Central memory CD8-positive, alpha-beta T cell (primary cell): Measurements from ENCODE around the gene MYADM.

Experiments
- ATAC-seq: fragments of 150-1000 bp; cut with Tn5 transposase; replicated peaks from 2 replicates; pipeline ENCODE4 v1.10.0; 2022; ENCODE audit warnings: mild to moderate bottlenecking, moderate FRiP score, moderate number of reproducible peaks; ENCODE audit not compliant: poor library complexity, severe bottlenecking; ENCODE audit errors: extremely low read depth
- DNase-seq, 2 donors: peaks; one replicate each; pipeline ENCODE4 v3.0.0; 2021; ENCODE audit warnings: low spot score in 2 of 2
- H3K27ac Mint-ChIP-seq: one replicate; pipeline ENCODE4 v1.8.0; 2022; ENCODE audit warnings: low read depth, mild to moderate bottlenecking, moderate library complexity, mixed read lengths
- H3K27me3 Mint-ChIP-seq: one replicate; pipeline ENCODE4 v1.8.0; 2022; ENCODE audit warnings: mixed read lengths
- H3K36me3 Mint-ChIP-seq: one replicate; pipeline ENCODE4 v1.8.0; 2022; ENCODE audit warnings: mild to moderate bottlenecking, moderate library complexity, mixed read lengths; ENCODE audit not compliant: insufficient read depth
- H3K4me1 Mint-ChIP-seq: one replicate; pipeline ENCODE4 v1.8.0; 2022; ENCODE audit warnings: mixed read lengths
- H3K4me3 Mint-ChIP-seq: one replicate; pipeline ENCODE4 v1.8.0; 2022; ENCODE audit warnings: mild to moderate bottlenecking, moderate library complexity, mixed read lengths
- H3K9me3 Mint-ChIP-seq: one replicate; pipeline ENCODE4 v1.8.0; 2022; ENCODE audit warnings: mixed read lengths

The MYADM gene

DNA sequence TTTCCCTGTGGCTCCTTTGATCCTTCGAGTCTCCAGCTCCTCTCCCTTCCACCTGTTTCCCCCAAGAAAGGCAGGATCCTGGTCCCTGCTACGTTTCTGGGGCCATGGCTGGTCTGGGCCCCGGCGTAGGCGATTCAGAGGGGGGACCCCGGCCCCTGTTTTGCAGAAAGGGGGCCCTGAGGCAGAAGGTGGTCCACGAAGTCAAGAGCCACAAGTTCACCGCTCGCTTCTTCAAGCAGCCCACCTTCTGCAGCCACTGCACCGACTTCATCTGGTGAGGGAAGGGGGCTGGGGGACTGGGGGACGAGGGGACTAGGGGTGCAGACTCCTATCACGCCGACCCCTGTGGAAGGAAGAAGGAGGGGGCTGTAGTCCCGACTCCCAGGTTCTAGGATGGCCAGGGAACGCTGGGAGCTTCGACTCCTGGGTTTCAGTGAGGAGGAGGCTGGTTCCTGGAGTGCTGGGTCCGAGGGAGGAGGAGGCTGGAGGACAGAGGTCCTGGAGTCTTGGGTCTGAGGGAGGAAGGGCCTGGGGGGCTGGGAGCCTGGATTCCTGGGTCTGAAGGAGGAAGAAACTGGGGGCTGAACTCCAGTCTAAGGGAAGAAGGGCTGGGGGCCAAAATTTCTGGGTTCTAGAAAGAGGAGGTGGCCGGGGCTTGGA, 14.8 kb downstream of the MYADM start:
- Mint-ChIP-seq H3K9me3 (no peaks in the 10 kb centered on the region), H3K27me3 (peaks cover 28% of the 10 kb centered on the region), H3K27ac (no peak overlapping the region), H3K36me3 (peaks cover 14% of the 10 kb centered on the region), H3K4me3 (no peak overlapping the region), H3K4me1 (peaks cover 7% of the 10 kb centered on the region)
- DNase-seq, result no peak
- ATAC-seq, result no peak

- Mint-ChIP-seq H3K27me3 (peaks cover 28% of the 10 kb centered on the region), H3K4me3 (peak overlapping the region; percentile 31), H3K9me3 (no peaks in the 10 kb centered on the region), H3K4me1 (peaks cover 7% of the 10 kb centered on the region), H3K36me3 (peaks cover 11% of the 10 kb centered on the region), H3K27ac (peak overlapping the region; percentile 13)
- no peak for ATAC-seq
- no peak for DNase-seq
These were observed 15.6 kb downstream of the MYADM start for GRCh38 chr19:53883231-53883661.

DNA sequence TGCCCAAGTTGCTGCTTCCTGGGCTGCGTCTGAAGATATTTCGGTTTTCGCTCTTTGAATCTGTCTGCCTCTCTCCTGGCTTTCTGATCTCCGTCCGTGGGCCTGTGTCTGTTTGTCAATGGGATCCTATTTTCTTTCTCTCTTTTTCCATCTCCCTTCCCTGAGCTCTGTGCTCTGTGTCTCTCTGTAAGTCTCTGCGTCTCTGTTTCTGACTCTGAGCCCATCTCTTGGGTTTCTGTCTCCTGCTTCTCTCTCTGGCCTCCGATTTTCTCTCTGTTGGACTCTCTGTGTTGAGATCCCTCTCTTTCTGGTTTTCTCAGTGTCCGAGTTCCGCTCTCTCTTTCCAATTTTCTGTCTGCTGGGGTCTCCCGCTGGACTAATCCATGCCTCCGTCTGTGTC, 16.1 kb downstream of the MYADM start:
- Mint-ChIP-seq H3K27ac (peak overlapping the region; percentile 13), H3K4me3 (peak overlapping the region; percentile 31), H3K27me3 (peaks cover 28% of the 10 kb centered on the region)

GRCh38 chr19:53884256-53884655, 16.6 kb downstream of the MYADM start:
- Mint-ChIP-seq H3K27me3 (peaks cover 28% of the 10 kb centered on the region), H3K4me1 (peaks cover 7% of the 10 kb centered on the region), H3K9me3 (no peaks in the 10 kb centered on the region), H3K4me3 (no peak overlapping the region), H3K36me3 (peaks cover 3% of the 10 kb centered on the region), H3K27ac (peak overlapping the region; percentile 13)
- DNase-seq (no peak), ATAC-seq (no peak)

More for the DNA sequence above, 16.1 kb downstream of the MYADM start:
- ATAC-seq (no peak), DNase-seq (no peak)
- H3K4me1 Mint-ChIP-seq, result peaks cover 7% of the 10 kb centered on the region
- no peaks in the 10 kb centered on the region for H3K9me3 Mint-ChIP-seq
- H3K36me3 Mint-ChIP-seq, result peaks cover 6% of the 10 kb centered on the region

DNA sequence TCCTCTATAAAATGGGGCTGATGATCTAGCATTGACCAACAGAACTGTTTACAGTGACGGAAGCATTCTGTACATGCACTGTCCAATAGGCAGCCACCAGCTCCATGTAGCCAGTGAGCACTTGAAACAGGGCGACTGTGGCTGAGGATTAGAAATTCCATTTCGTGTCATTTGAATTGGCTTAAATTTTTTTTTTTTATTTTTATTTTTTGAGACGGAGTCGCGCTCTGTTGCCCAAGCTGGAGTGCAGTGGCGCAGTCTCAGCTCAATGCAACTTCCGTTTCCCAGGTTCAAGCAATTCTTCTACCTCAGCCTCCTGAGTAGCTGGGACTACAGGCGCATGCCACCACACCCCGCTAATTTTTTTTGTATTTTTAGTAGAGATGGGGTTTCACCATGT, 17.4 kb downstream of the MYADM start:
- DNase-seq, result no peak
- no peak overlapping the region for H3K4me3 Mint-ChIP-seq
- H3K4me1 Mint-ChIP-seq, result peaks cover 9% of the 10 kb centered on the region
- H3K36me3 Mint-ChIP-seq, result peaks cover 3% of the 10 kb centered on the region
- ATAC-seq, result no peak
- H3K9me3 Mint-ChIP-seq, result no peaks in the 10 kb centered on the region
- no peak overlapping the region for H3K27ac Mint-ChIP-seq
- peaks cover 28% of the 10 kb centered on the region for H3K27me3 Mint-ChIP-seq

GRCh38 chr19:53892301-53892980, 24.8 kb downstream of the MYADM start:
- ATAC-seq, result no peak
- Mint-ChIP-seq H3K27me3 (peaks cover 62% of the 10 kb centered on the region), H3K36me3 (no peaks in the 10 kb centered on the region), H3K9me3 (no peaks in the 10 kb centered on the region), H3K4me3 (no peak overlapping the region), H3K4me1 (peaks cover 5% of the 10 kb centered on the region), H3K27ac (no peak overlapping the region)
- no peak for DNase-seq

GRCh38 chr19:53892981-53893325, 25.3 kb downstream of the MYADM start:
- no peaks in the 10 kb centered on the region for H3K36me3 Mint-ChIP-seq
- H3K9me3 Mint-ChIP-seq, result no peaks in the 10 kb centered on the region
- no peak for ATAC-seq
- no peak for DNase-seq
- no peak overlapping the region for H3K27ac Mint-ChIP-seq
- H3K4me1 Mint-ChIP-seq, result peaks cover 8% of the 10 kb centered on the region
- no peak overlapping the region for H3K4me3 Mint-ChIP-seq
- H3K27me3 Mint-ChIP-seq, result peaks cover 67% of the 10 kb centered on the region

DNA sequence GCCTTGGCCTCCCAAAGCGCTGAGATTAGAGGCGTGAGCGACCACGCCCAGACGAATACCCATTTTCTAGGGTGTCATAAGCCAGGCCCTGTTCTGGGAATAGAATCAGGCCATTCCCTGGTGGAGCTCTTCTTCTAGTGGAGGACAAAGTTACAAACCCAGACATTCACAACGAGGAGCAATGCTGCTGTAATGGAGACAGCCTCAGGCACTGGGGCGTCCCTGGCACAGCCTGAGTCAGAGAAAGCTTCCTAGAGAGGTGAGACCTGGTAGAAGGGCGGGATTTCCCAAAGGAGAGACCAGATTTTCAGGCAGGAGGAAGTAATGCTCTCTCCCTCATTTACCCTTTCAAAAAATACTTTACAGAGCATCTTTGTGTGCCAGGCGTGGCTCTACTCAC, 27.0 kb downstream of the MYADM start:
- Mint-ChIP-seq H3K27me3 (peaks cover 84% of the 10 kb centered on the region), H3K9me3 (no peaks in the 10 kb centered on the region), H3K4me3 (no peak overlapping the region), H3K27ac (no peak overlapping the region), H3K36me3 (no peaks in the 10 kb centered on the region), H3K4me1 (peaks cover 19% of the 10 kb centered on the region)
- no peak for DNase-seq
- ATAC-seq, result no peak

DNA sequence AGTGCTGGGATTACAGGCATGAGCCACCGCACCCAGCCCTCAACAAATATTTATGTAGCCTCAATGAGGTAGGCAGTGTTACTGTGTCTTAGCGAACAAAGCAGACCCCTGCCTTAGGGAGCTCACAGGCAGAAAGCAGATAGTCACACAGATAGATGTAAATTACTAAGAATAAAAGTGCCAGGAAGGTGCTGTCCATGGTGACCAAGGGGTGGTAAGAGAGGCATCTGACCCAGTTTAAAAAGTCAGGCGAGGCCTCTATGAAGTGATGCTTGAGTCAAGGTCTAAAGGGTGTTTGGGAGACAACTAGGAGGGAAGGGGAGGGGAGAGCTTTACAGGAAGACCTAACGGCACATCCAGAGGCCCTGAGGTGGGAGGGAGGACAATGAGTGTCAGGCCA, 29.0 kb downstream of the MYADM start:
- DNase-seq (no peak), ATAC-seq (no peak)
- peaks cover 87% of the 10 kb centered on the region for H3K27me3 Mint-ChIP-seq
- no peaks in the 10 kb centered on the region for H3K9me3 Mint-ChIP-seq
- H3K36me3 Mint-ChIP-seq, result no peaks in the 10 kb centered on the region
- peaks cover 14% of the 10 kb centered on the region for H3K4me1 Mint-ChIP-seq
- no peak overlapping the region for H3K27ac Mint-ChIP-seq
- H3K4me3 Mint-ChIP-seq, result no peak overlapping the region

- no peak for DNase-seq
- Mint-ChIP-seq H3K36me3 (no peaks in the 10 kb centered on the region), H3K4me1 (peaks cover 14% of the 10 kb centered on the region), H3K27ac (no peak overlapping the region), H3K9me3 (peaks cover 5% of the 10 kb centered on the region), H3K4me3 (no peak overlapping the region), H3K27me3 (peaks cover 87% of the 10 kb centered on the region)
- ATAC-seq, result no peak
These were observed 29.8 kb downstream of the MYADM start for GRCh38 chr19:53897459-53897858.

DNA sequence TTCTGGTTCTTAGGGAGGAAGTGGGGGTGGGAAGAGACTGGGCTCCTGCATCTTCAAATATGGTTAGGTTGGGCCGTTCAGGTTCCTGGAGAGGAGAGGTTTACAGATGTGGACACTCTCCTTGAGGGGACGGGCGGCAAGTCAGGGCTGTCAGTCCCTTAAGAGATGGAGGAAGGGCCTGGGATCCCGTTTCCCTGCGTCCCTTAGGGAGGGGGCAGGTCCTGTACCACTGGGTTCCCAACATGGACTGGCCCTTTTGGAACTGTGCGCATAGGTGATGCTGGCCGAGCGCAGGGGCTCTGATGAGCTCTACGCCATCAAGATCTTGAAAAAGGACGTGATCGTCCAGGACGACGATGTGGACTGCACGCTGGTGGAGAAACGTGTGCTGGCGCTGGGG, 30.5 kb downstream of the MYADM start:
- ATAC-seq, result no peak
- Mint-ChIP-seq H3K36me3 (peaks cover under 1% of the 10 kb centered on the region), H3K27me3 (peaks cover 86% of the 10 kb centered on the region)

GRCh38 chr19:53898636-53899341, 31.1 kb downstream of the MYADM start:
- Mint-ChIP-seq H3K36me3 (peaks cover 2% of the 10 kb centered on the region), H3K27me3 (peaks cover 81% of the 10 kb centered on the region), H3K4me3 (no peak overlapping the region), H3K4me1 (peaks cover 14% of the 10 kb centered on the region), H3K27ac (no peak overlapping the region), H3K9me3 (peaks cover 6% of the 10 kb centered on the region)
- DNase-seq, result no peak
- no peak for ATAC-seq

More for the DNA sequence above, 30.5 kb downstream of the MYADM start:
- DNase-seq, result no peak
- H3K4me1 Mint-ChIP-seq, result peaks cover 14% of the 10 kb centered on the region
- H3K4me3 Mint-ChIP-seq, result no peak overlapping the region
- peaks cover 6% of the 10 kb centered on the region for H3K9me3 Mint-ChIP-seq
- H3K27ac Mint-ChIP-seq, result no peak overlapping the region
